ENCODE results near the gene ETV6. TPM values are rescaled to one million over a fixed set of nuclear protein-coding genes. Genes with fewer than 3 reads are reported as not detected.

ETV6 gene
- total RNA-seq, 4 donors from 2014 or later = 7.6 to 45.5 (median 8.2) TPM

DNA sequence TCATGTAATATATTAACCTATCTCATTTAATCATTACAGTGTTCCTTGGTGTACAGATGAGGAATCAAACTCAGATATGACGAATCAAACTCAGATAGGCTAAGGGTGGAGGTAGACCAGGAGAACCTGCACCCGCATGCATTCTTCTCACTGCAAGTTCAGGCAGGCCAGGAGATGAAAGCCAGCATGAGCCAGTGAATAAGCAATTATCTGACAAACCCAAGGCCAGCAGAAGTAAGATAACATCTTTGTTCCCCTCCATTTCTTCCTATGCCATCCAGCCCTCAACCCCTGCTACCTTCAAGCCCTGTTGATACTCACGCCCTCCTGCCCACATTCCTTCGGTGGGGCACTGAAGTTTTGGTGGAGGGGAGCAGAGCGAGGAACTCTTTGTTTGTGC is 152.2 kb downstream of the ETV6 start:
- no peaks in the 10 kb centered on the region for H3K4me1 ChIP-seq
- no peak for DNase-seq
- TF ChIP-seq, protein P1, sequence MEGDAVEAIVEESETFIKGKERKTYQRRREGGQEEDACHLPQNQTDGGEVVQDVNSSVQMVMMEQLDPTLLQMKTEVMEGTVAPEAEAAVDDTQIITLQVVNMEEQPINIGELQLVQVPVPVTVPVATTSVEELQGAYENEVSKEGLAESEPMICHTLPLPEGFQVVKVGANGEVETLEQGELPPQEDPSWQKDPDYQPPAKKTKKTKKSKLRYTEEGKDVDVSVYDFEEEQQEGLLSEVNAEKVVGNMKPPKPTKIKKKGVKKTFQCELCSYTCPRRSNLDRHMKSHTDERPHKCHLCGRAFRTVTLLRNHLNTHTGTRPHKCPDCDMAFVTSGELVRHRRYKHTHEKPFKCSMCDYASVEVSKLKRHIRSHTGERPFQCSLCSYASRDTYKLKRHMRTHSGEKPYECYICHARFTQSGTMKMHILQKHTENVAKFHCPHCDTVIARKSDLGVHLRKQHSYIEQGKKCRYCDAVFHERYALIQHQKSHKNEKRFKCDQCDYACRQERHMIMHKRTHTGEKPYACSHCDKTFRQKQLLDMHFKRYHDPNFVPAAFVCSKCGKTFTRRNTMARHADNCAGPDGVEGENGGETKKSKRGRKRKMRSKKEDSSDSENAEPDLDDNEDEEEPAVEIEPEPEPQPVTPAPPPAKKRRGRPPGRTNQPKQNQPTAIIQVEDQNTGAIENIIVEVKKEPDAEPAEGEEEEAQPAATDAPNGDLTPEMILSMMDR (IDR thresholded peaks at IDR 0.05) = no peak
- TF ChIP-seq POLR2A (IDR thresholded peaks at IDR 0.05) = no peak
- intact Hi-C loops (cut with DNase I; ENCODE audit: low total_unique reads) = no loop called here
- no peak overlapping the region for H3K4me3 ChIP-seq
- no peaks in the 10 kb centered on the region for H3K27me3 ChIP-seq
- H3K9me3 ChIP-seq = no peaks in the 10 kb centered on the region
- no peak overlapping the region for H3K27ac ChIP-seq
- no peaks in the 10 kb centered on the region for H3K36me3 ChIP-seq

DNA sequence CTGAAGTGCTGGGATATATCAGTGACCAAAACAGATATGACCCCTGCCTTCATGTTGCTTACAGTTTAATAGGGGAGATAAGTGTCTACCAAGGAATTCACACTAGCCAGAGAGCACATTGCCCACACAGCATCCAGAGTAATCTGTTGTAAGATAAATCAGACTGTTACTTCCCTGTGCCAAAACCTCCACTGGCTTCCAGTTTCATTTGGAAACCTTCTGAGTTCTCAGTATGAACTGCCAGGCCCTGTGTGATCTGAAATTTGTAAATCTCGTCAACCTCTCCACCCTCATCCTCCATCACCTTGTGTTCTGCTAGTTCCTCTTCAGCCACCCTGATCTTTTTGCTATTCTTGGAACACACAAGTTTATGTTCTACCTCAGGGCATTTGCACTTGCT is 154.7 kb downstream of the ETV6 start:
- no peak for DNase-seq
- TF ChIP-seq POLR2A (IDR thresholded peaks at IDR 0.05) = no peak
- TF ChIP-seq, protein P1 (IDR thresholded peaks at IDR 0.05) = no peak
- intact Hi-C loops (cut with DNase I; ENCODE audit: low total_unique reads) = no loop called here
- Histone ChIP-seq H3K27ac (no peak overlapping the region), H3K27me3 (no peaks in the 10 kb centered on the region), H3K4me1 (no peaks in the 10 kb centered on the region), H3K9me3 (no peaks in the 10 kb centered on the region), H3K4me3 (no peak overlapping the region), H3K36me3 (no peaks in the 10 kb centered on the region)

DNA sequence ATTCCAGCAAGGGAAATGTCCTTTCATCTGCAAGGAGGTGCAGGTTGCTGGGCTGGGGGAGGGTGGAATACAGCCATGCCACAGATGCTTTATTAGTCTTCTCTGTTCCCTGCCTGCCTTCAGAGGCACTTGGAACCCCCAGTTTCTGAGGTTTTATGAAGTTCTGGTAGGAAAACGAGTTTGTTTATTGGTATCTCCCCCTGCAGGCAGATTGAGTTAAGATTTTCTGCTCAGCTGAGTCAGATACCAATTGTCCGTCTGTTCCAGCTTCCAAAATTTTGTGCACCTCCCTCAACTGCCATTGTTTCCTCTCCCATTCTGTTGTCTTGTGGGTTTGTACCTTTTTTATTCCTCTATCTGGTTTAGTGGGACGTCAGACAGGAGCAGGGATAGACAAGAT is 155.6 kb downstream of the ETV6 start:
- H3K36me3 ChIP-seq = no peaks in the 10 kb centered on the region
- no peaks in the 10 kb centered on the region for H3K9me3 ChIP-seq
- H3K4me3 ChIP-seq = no peak overlapping the region
- intact Hi-C loops (cut with DNase I; ENCODE audit: low total_unique reads) = no loop called here
- H3K27me3 ChIP-seq = no peaks in the 10 kb centered on the region
- H3K27ac ChIP-seq = no peak overlapping the region
- no peak for TF ChIP-seq POLR2A (IDR thresholded peaks at IDR 0.05)
- TF ChIP-seq, protein P1 (IDR thresholded peaks at IDR 0.05) = no peak
- no peak for DNase-seq
- H3K4me1 ChIP-seq = no peaks in the 10 kb centered on the region

DNA sequence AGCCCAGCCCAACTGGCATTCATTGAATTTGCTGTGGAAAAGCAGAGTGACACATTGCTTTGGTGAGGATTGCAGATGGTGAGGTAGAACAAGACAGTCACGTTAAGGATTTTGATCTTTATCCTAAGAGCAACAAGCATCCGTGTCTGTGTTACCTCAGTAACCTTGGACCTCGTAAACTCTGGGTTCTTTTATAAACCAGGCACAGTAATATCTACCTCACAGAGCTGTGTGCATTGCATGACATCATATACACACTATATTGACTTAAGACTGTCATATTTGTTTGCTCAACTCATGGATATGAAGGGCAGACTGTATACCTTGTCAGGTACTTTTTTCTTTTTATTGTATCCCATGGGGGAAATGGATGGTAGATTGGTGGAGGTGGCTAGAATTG is 156.2 kb downstream of the ETV6 start:
- no peaks in the 10 kb centered on the region for H3K4me1 ChIP-seq
- H3K4me3 ChIP-seq = no peak overlapping the region
- no peak for DNase-seq
- no peaks in the 10 kb centered on the region for H3K27me3 ChIP-seq
- no peak for TF ChIP-seq POLR2A (IDR thresholded peaks at IDR 0.05)
- TF ChIP-seq, protein P1 (IDR thresholded peaks at IDR 0.05) = no peak
- no peaks in the 10 kb centered on the region for H3K9me3 ChIP-seq
- no peaks in the 10 kb centered on the region for H3K36me3 ChIP-seq
- H3K27ac ChIP-seq = no peak overlapping the region
- intact Hi-C loops (cut with DNase I; ENCODE audit: low total_unique reads) = no loop called here

DNA sequence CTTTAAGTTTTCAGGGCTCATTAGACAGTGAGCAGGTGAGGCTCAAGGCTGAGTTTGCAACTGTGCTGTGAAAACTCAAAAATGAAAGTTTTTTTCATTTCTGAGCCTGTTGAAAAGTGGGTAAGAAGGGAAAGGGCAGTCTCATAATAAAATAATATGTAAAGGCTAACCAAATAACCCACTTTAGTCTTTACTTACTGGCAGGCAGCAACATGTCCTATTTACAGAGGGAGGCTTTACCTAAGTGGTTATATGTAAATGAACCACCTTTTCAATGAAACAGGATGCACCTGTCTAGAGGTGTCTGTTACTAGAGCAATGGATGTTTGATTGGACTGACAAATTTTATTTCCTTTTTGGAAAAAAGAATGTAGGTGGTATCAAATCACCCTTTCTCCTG is 158.0 kb downstream of the ETV6 start:
- Histone ChIP-seq H3K27ac (no peak overlapping the region), H3K9me3 (no peaks in the 10 kb centered on the region), H3K4me3 (no peak overlapping the region), H3K36me3 (no peaks in the 10 kb centered on the region), H3K27me3 (no peaks in the 10 kb centered on the region), H3K4me1 (peaks cover 0 to 3% of the 10 kb centered on the region in 2 donors)
- DNase-seq = no peak
- no peak for TF ChIP-seq POLR2A (IDR thresholded peaks at IDR 0.05)
- TF ChIP-seq, protein P1 (IDR thresholded peaks at IDR 0.05) = no peak
- intact Hi-C loops (cut with DNase I; ENCODE audit: low total_unique reads) = no loop called here

Data from uterus (tissue), 4 donors.